ENCODE measurements around the gene IL6ST.
"Not testable (repeated sequence)": the region's sequence is repeated elsewhere in the genome, so short reads cannot be mapped to it uniquely, and the experiment has no call there.

GRCh38 chr5:55990895-55991294 lies 3.9 kb downstream of the IL6ST start:
- not testable (repeated sequence) for TF ChIP-seq CTCF, POLR2A (IDR thresholded peaks at IDR 0.05)

Data from Peyer's patch (tissue), 4 donors.